T-cell (primary cell): Measurements from ENCODE around the gene INHBB. TPM values are rescaled to one million over a fixed set of nuclear protein-coding genes. Genes with fewer than 3 reads are reported as not detected.

Experiments
- ATAC-seq, 4 experiments: fragments of 200-7000 bp in 3 of 4; fragments of 150-1000 bp in 1 of 4; cut with Tn5 transposase; replicated peaks in 1 of 4; 1 replicate in 3 of 4; 2 replicates in 1 of 4; pipeline ENCODE4 v1.10.0; 2021; ENCODE audit warnings: moderate library complexity in 3 of 4, mild to moderate bottlenecking in 2 of 4, moderate number of reproducible peaks in 1 of 4
- CTCF ChIA-PET, 2 donors: fragments of 300-600 bp; sonication (Branson Sonifier 250); formaldehyde crosslinking; loops; one replicate each; lab custom pipeline; 2022; ENCODE audit warnings: antibody characterized with exemption in 2 of 2; lab: Charles Lee
- POLR2A ChIA-PET, 2 donors: fragments of 300-600 bp; sonication (Branson Sonifier 250); formaldehyde crosslinking; loops; one replicate each; lab custom pipeline; 2022; ENCODE audit warnings: antibody characterized with exemption in 2 of 2; lab: Charles Lee
- DNase-seq, 35 experiments: peaks; one replicate each; pipeline versions ENCODE4 v3.0.0 to v3.0.0-alpha.2; 2013 to 2023
- H3K27ac ChIP-seq: one replicate; pipeline ENCODE4 v1.5.1; 2013; ENCODE audit warnings: low read length
- H3K27me3 ChIP-seq, 2 experiments: replicated peaks in 1 of 2; 1 replicate in 1 of 2; 2 replicates in 1 of 2; pipeline versions ENCODE4 v1.6.1 to v1.7.0; 2013; ENCODE audit warnings: low read length in 1 of 2, mixed read lengths in 1 of 2; ENCODE audit not compliant: control insufficient read depth in 2 of 2, insufficient read depth in 2 of 2; ENCODE audit errors: extremely low read depth in 1 of 2
- H3K36me3 ChIP-seq, 2 donors: 1 replicate in 1 of 2; 2 replicates in 1 of 2; pipeline versions ENCODE4 v1.6.1 to v1.7.0; 2013; ENCODE audit warnings: low read length in 1 of 2; ENCODE audit not compliant: control insufficient read depth in 2 of 2, insufficient read depth in 1 of 2; ENCODE audit errors: extremely low read depth in 1 of 2
- H3K4me1 ChIP-seq, 2 experiments: 1 replicate in 1 of 2; 2 replicates in 1 of 2; pipeline versions ENCODE4 v1.6.1 to v1.7.0; 2013; ENCODE audit warnings: low read length in 2 of 2, mixed read lengths in 1 of 2; ENCODE audit not compliant: insufficient read depth in 2 of 2, control insufficient read depth in 1 of 2; ENCODE audit errors: extremely low read depth in 1 of 2
- H3K4me3 ChIP-seq, 2 donors: 1 replicate in 1 of 2; 2 replicates in 1 of 2; pipeline versions ENCODE4 v1.5.1 to v1.7.0; 2013; ENCODE audit warnings: mild to moderate bottlenecking in 2 of 2, low read length in 1 of 2, moderate library complexity in 1 of 2; ENCODE audit not compliant: control insufficient read depth in 1 of 2; ENCODE audit errors: extremely low read depth in 1 of 2
- H3K9me3 ChIP-seq: 2 replicates; pipeline ENCODE4 v1.7.0; 2013
- H3K27ac Mint-ChIP-seq, 2 donors: one replicate each; pipeline ENCODE4 v1.8.0; 2020 to 2021; ENCODE audit warnings: mild to moderate bottlenecking in 2 of 2, mixed read lengths in 2 of 2
- H3K27me3 Mint-ChIP-seq, 2 donors: one replicate each; pipeline ENCODE4 v1.8.0; 2021 to 2022; ENCODE audit warnings: mixed read lengths in 2 of 2
- H3K36me3 Mint-ChIP-seq: one replicate; pipeline ENCODE4 v1.8.0; 2021; ENCODE audit warnings: mixed read lengths
- H3K4me1 Mint-ChIP-seq, 3 donors: one replicate each; pipeline ENCODE4 v1.8.0; 2020 to 2022; ENCODE audit warnings: mixed read lengths in 3 of 3, mild to moderate bottlenecking in 1 of 3
- H3K4me3 Mint-ChIP-seq, 3 donors: one replicate each; pipeline ENCODE4 v1.8.0; 2020 to 2022; ENCODE audit warnings: mild to moderate bottlenecking in 3 of 3, mixed read lengths in 3 of 3, moderate library complexity in 3 of 3
- H3K9me3 Mint-ChIP-seq, 3 donors: one replicate each; pipeline ENCODE4 v1.8.0; 2020 to 2022; ENCODE audit warnings: mixed read lengths in 3 of 3
- WGBS: methylation state at CpG from one replicate; pipeline ENCODE4 v1.1.5; 2013; ENCODE audit warnings: missing lambda C conversion rate; ENCODE audit not compliant: insufficient coverage; 5-methylcytosine and 5-hydroxymethylcytosine counted together
- total RNA-seq, 35 experiments: library from RNA in 6 of 35; stranded (reverse) in 6 of 35; fragments of 120-200 nt in 1 of 35; gene quantifications; one replicate each; pipeline versions ENCODE4 v1.2.1 to v1.2.4 and lab custom pipeline; 2013 to 2026

INHBB gene
- total RNA-seq, 5 donors from 2014 or later (not counting 1 experiment from before 2014, with no cell fraction given): 0.09 to 0.19 (median 0.10) TPM; not detected in 2

- Histone ChIP-seq H3K27ac (no peak overlapping the region), H3K36me3 (no peaks in the 10 kb centered on the region), H3K27me3 (peaks cover 14 to 74% of the 10 kb centered on the region in 2 experiments), H3K4me1 (peaks cover 4 to 22% of the 10 kb centered on the region in 2 experiments), H3K4me3 (no peak overlapping the region), H3K9me3 (no peaks in the 10 kb centered on the region)
- CTCF ChIA-PET: interaction anchor here in 1 of 2 donors (1.0 kb wide), 1 partner anchor 36 kb away, joined by 3 read pairs; no protein-coding TSS in a partner anchor
- Mint-ChIP-seq H3K9me3 (no peaks in the 10 kb centered on the region), H3K27ac (no peak overlapping the region), H3K4me1 (peaks cover 10 to 14% (median 13%) of the 10 kb centered on the region in 3 donors), H3K36me3 (no peaks in the 10 kb centered on the region), H3K27me3 (peaks cover 23 to 42% of the 10 kb centered on the region in 2 donors), H3K4me3 (no peak overlapping the region)
- WGBS: 85% methylated on average over 28 of the region's 31 CpGs
- ATAC-seq (no peak), DNase-seq (no peak)
- POLR2A ChIA-PET: no interaction called here
Observed at GRCh38 chr2:120349440-120349921, 3.5 kb downstream of the INHBB start.

- Histone ChIP-seq H3K27me3 (peaks cover 14 to 71% of the 10 kb centered on the region in 2 experiments), H3K4me3 (no peak overlapping the region), H3K4me1 (peaks cover 4 to 17% of the 10 kb centered on the region in 2 experiments), H3K36me3 (no peaks in the 10 kb centered on the region), H3K9me3 (no peaks in the 10 kb centered on the region), H3K27ac (no peak overlapping the region)
- ATAC-seq: no peak
- Mint-ChIP-seq H3K4me1 (peaks cover 10 to 14% (median 13%) of the 10 kb centered on the region in 3 donors), H3K4me3 (no peak overlapping the region), H3K9me3 (no peaks in the 10 kb centered on the region), H3K27me3 (peaks cover 23 to 43% of the 10 kb centered on the region in 2 donors), H3K27ac (no peak overlapping the region), H3K36me3 (no peaks in the 10 kb centered on the region)
- ChIA-PET POLR2A (no interaction called here), CTCF (interaction anchor here in 1 of 2 donors (1.0 kb wide), 1 partner anchor 37 kb away, joined by 3 read pairs; no protein-coding TSS in a partner anchor)
- DNase-seq: no peak
- WGBS: 31% methylated on average over 16 of the region's 17 CpGs
Observed at GRCh38 chr2:120350080-120350479, 4.1 kb downstream of the INHBB start.

- Mint-ChIP-seq H3K36me3 (no peaks in the 10 kb centered on the region), H3K9me3 (no peaks in the 10 kb centered on the region), H3K4me1 (peaks cover 10 to 14% (median 13%) of the 10 kb centered on the region in 3 donors), H3K4me3 (no peak overlapping the region), H3K27me3 (peaks cover 23 to 43% of the 10 kb centered on the region in 2 donors), H3K27ac (no peak overlapping the region)
- no peak for ATAC-seq
- no peaks in the 10 kb centered on the region for H3K9me3 ChIP-seq
- no peak overlapping the region for H3K4me3 ChIP-seq
- 84% methylated on average over 18 of the region's 23 CpGs for WGBS
- ChIA-PET CTCF (no interaction called here), POLR2A (no interaction called here)
- H3K27me3 ChIP-seq: peaks cover 14 to 75% of the 10 kb centered on the region in 2 experiments
- no peak for DNase-seq
- no peak overlapping the region for H3K27ac ChIP-seq
- peaks cover 4 to 17% of the 10 kb centered on the region in 2 experiments for H3K4me1 ChIP-seq
- H3K36me3 ChIP-seq: no peaks in the 10 kb centered on the region
Observed at GRCh38 chr2:120350801-120351320, 4.9 kb downstream of the INHBB start.

GRCh38 chr2:120352696-120353590 is 7.0 kb downstream of the INHBB start:
- Mint-ChIP-seq H3K27me3 (peaks cover 11 to 32% of the 10 kb centered on the region in 2 donors), H3K27ac (no peak overlapping the region), H3K4me3 (no peak overlapping the region), H3K36me3 (no peaks in the 10 kb centered on the region), H3K9me3 (no peaks in the 10 kb centered on the region), H3K4me1 (peaks cover 0 to under 1% (median 0%) of the 10 kb centered on the region in 3 donors)
- H3K4me1 ChIP-seq: peaks cover 0 to under 1% of the 10 kb centered on the region in 2 experiments
- peaks cover 11 to 64% of the 10 kb centered on the region in 2 experiments for H3K27me3 ChIP-seq
- DNase-seq (no peak), ATAC-seq (no peak)
- ChIA-PET POLR2A (no interaction called here), CTCF (no interaction called here)
- whole genome bisulfite sequencing: 91% methylated on average over 14 of the region's 15 CpGs
- H3K4me3 ChIP-seq: no peak overlapping the region
- no peaks in the 10 kb centered on the region for H3K36me3 ChIP-seq
- no peak overlapping the region for H3K27ac ChIP-seq
- no peaks in the 10 kb centered on the region for H3K9me3 ChIP-seq

- 80% methylated on average over 4 of the region's 5 CpGs for WGBS
- no peak overlapping the region for H3K27ac Mint-ChIP-seq
- POLR2A ChIA-PET: no interaction called here
Observed at GRCh38 chr2:120353591-120353898, 7.6 kb downstream of the INHBB start.

GRCh38 chr2:120353931-120354330 is 8.0 kb downstream of the INHBB start:
- H3K27me3 ChIP-seq: peaks cover 8 to 55% of the 10 kb centered on the region in 2 experiments
- H3K4me1 ChIP-seq: no peaks in the 10 kb centered on the region
- H3K4me1 Mint-ChIP-seq: no peaks in the 10 kb centered on the region
- no peak for ATAC-seq
- H3K36me3 Mint-ChIP-seq: no peaks in the 10 kb centered on the region
- CTCF ChIA-PET: no interaction called here
- H3K27ac Mint-ChIP-seq: no peak overlapping the region
- no peaks in the 10 kb centered on the region for H3K36me3 ChIP-seq
- no peaks in the 10 kb centered on the region for H3K9me3 Mint-ChIP-seq
- no peak for DNase-seq
- H3K4me3 Mint-ChIP-seq: no peak overlapping the region
- H3K9me3 ChIP-seq: no peaks in the 10 kb centered on the region
- POLR2A ChIA-PET: no interaction called here
- H3K27ac ChIP-seq: no peak overlapping the region
- WGBS: 91% methylated on average over 6 of the region's 10 CpGs
- H3K4me3 ChIP-seq: no peak overlapping the region
- H3K27me3 Mint-ChIP-seq: peaks cover 8 to 25% of the 10 kb centered on the region in 2 donors

More at GRCh38 chr2:120353591-120353898, 7.6 kb downstream of the INHBB start:
- no peak overlapping the region for H3K4me3 ChIP-seq
- Mint-ChIP-seq H3K36me3 (no peaks in the 10 kb centered on the region), H3K4me3 (no peak overlapping the region), H3K9me3 (no peaks in the 10 kb centered on the region), H3K4me1 (no peaks in the 10 kb centered on the region), H3K27me3 (peaks cover 8 to 29% of the 10 kb centered on the region in 2 donors)
- H3K36me3 ChIP-seq: no peaks in the 10 kb centered on the region
- no peaks in the 10 kb centered on the region for H3K9me3 ChIP-seq
- H3K27me3 ChIP-seq: peaks cover 11 to 59% of the 10 kb centered on the region in 2 experiments
- H3K4me1 ChIP-seq: no peaks in the 10 kb centered on the region
- CTCF ChIA-PET: no interaction called here
- no peak overlapping the region for H3K27ac ChIP-seq
- DNase-seq (no peak), ATAC-seq (no peak)
